ENCODE data around the gene GMCL2.
"Not testable (repeated sequence)": the region's sequence is repeated elsewhere in the genome, so short reads cannot be mapped to it uniquely, and the experiment has no call there.

Gene GMCL2, protein sequence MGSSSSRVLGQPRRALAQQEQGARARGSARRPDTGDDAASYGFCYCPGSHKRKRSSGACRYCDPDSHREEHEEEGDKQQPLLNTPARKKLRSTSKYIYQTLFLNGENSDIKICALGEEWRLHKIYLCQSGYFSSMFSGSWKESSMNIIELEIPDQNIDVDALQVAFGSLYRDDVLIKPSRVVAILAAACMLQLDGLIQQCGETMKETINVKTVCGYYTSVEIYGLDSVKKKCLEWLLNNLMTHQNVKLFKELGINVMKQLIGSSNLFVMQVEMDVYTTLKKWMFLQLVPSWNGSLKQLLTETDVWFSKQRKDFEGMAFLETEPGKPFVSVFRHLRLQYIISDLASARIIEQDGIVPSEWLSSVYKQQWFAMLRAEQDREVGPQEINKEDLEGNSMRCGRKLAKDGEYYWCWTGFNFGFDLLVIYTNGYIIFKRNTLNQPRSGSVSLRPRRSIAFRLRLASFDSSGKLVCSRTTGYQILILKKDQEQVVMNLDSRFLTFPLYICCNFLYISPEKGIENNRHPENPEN

DNA sequence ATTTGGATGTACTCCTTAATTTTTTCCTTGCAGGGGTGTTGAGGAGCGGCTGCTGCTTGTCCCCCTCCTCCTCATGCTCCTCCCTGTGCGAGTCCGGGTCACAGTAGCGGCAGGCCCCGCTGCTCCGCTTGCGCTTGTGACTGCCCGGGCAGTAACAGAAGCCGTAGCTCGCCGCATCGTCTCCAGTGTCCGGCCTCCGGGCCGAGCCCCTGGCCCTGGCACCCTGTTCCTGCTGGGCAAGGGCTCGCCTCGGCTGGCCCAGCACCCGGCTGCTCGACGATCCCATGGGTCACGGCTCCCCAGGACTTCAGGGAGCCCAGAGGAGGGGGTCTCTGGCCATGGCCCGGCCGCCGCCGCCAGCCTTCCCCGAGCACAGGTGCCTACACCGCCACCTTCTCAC lies at the start of gene GMCL2:
GMCL2 (minus strand) TSS at position 358 of the 400 bp plus-strand sequence; CDS start at position 286, 72 bp downstream.
- no peak for DNase-seq (ENCODE audit: low read depth)

DNA sequence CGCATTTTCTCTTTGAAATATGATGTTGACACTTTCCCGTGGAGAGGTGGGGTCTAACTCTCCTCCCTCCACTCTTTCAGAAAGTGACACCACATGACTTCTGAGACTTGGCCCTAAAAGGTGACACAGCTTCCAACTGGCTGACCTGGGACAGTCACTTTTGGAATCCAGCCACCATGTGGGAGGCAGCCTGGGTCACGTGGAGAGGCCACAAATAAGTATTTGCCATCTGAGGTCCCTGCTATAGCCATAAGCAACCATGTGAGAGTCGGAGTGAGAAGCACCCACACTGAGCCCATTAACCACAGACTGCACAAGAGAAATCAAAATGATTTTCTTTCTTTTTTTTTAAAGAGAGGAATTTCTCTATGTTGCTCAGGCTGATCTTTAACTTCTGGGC lies 49.5 kb upstream of the GMCL2 start:
- no peak for DNase-seq (ENCODE audit: low read depth)

DNA sequence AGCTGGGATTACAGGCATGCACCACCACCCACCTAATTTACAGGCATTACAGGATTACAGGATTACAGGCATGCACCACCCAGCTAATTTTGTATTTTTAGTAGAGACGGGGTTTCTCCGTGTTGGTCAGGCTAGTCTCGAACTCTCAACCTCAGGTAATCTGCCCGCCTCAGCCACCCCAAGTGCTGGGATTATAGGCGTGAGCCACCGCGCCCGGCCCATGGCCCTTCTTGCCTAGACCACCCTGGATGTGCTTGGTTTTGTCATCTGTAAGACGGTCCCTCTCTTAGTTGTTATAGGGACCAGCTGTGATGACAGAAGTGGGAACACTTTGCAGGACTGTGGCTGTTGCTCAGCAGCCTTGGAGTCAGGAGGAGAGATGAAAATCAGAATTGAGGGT lies 49.0 kb upstream of the GMCL2 start:
- no peak for DNase-seq (ENCODE audit: low read depth)

DNA sequence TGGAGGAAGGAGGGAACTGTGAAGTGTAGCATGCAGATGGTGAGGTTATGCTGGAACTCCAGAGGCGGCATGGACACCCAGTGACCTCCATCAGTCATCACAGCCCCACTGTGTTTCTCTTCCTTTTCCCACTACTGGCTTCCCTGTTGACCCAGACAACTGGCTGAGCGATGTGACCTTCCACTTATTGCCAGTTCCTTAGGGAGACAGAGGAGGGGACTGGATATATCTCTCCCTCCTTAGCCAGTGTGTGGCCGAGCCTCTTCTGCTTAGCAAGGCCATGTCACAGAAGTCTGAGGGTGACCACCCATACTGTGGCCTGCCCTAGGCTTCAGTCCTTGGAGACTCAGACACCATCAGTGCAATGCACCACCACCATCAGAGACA lies 48.4 kb upstream of the GMCL2 start:
- no peak for DNase-seq (ENCODE audit: low read depth)

DNA sequence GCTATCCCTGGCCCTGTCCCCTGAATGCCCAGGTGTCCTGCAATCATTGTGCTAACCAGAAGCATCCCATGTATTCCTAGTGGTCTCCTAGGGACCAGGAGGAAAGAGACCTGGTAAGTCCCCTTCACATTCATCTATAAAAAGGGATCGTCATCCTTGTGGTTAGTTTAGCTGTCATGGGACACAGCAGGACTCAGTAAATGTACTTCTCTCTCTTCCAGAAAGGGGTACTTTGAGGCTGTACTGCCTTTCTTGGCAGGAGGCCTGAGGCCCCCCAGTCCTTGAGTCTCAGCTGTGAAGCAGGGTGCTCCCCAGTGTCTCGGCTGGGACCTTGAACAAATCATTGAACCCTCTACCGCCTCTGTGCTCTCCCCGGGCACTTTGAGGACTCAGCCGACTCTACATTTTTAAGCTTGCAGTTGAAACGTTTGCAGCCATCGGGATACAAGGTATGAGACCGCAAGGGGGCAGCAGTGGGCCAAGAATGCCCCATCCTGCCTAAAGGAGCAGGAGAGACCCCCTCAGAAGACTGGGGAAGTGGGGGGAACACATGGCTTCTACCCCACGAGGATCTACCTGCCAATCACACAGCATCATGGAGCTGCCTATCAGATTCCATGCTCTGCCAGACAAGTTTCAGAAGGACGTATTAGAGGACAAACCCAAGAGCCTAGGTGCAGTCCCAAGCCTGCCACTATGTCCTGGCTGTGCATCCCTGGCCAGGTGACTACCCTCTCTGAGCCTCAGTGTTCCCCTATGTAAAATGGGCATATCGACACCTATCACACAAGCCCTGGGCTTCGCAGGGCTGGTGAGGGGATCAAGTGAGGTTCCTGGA lies 47.8 kb upstream of the GMCL2 start:
- no peak for DNase-seq (ENCODE audit: low read depth)

DNA sequence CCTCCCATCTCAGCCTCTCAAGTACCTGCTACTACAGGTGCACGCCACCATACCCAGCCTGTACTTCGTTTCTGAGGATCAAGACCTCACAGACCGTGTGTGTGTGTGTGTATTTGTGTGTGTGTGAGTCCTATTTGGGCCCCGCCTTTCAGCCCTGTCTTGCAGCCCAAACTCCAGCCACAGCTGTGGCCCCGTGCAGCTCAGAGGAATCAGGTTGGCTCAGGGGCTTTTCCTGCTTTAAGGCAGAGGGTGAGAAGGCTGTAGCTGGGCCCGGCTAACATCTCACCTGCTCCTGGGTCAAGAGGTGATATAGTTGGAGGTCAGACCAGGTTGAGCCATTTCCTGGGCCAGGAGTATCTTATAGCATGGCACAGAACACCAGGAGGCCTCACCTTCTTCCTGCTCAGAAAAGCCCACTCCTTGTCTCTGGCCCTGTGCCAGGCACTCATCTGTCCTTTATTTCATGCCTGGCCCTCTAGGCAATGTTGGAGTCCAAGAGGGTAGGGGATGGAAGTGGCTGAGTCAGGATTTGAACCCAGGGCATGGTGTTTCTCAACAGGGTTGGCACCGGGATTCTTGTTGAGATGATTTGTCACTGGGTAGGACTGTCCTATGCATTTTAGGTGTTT lies 47.1 kb upstream of the GMCL2 start:
- DNase-seq (ENCODE audit: low read depth) = no peak

DNA sequence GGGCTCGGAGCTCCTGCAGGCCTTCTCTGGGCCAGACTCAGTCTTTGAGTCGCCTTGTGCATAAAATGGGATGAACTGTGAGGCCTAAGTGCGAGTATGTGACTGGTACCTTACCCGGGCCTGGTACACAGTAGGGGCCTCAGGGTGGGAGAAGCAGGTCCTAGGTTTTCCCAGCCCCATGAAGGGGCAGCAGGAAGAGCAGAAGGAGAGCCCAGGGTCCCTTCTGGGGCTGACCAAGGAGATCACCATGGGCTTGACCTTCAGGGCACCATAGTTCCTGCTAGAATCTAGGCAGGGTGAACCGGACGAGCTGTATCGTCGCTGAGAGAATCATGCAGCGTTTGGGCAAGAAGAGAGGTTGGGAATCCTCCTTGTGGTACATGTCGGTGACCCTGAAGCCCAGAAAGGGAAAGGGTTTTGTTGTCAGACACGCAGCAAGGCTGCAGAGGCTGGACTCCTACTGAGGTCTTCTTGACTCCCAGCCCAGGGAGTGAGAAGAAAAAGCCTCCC lies 45.8 kb upstream of the GMCL2 start:
- no peak for DNase-seq (ENCODE audit: low read depth)

DNA sequence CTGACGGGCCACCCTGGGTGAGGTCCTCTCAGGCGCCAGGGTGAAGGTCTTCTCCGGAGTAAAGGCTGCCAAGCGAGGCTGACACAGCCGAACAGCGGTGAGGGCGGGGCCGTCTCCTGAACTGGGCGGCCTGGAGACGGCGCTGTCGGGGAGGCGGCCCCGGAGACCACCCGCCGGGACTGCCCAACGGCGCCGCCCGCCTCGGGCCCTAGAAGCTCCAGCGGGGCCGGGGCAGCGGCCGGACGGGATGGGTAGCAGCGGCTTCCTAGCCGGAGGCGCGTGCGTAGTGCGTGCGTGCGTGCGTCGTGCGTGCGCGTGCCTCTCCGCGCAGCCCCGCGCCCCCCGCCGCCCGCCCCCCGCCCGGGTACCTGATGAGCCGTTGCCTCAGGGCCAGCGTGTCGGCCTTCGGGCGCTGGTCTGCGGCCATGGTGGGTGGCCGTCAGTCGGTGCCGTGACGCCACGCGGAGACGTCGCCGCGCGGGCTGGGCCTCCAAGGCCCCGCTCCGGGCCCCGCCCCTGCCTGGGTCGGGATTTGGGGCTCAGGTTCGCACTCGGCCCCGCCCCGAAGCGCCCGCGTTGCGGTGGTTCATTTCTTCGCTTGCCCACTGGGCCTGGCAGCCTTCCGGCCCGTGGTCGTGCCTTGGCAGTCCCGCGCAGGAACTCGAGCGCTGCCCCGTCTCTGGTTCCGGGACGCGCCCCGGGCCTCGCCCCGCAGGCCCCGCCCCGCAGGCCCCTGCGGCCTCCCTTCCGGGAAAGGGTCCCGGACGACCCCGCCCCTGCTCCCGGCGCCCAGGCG lies 45.2 kb upstream of the GMCL2 start, which contains the start of gene PHYKPL:
PHYKPL (minus strand) TSS at position 679 of the 796 bp plus-strand sequence; CDS start at position 427, 252 bp downstream.
- DNase-seq (ENCODE audit: low read depth) = no peak

DNA sequence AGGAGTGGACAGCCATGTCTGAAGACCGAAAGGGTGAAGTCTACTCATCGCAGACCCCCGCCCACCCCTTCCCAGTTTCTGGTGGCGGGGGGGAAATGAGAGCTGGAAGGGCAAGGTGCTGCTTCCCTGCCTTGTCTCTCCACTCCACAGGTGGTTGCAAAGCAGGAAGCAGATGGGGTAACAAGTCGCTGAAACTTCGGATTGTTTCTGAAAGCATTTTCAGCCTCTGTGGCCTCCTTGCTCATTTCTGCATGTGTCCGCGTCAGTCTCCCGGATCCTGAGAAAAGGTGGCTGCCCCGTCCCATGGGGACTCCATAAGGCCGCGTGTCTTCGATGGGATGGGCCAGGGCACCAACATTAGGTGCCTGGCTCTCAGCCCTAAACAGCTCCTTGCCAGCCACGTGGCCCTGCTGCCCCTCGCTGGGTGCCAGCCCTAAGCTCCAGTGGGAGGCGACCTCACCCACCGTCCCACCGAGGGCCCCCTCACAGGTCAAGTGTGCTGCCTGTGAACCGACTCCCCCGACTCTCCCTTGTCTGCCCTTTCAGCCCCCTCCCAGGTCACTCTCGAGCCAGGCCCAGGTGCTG lies 44.5 kb upstream of the GMCL2 start:
- DNase-seq (ENCODE audit: low read depth) = no peak

DNA sequence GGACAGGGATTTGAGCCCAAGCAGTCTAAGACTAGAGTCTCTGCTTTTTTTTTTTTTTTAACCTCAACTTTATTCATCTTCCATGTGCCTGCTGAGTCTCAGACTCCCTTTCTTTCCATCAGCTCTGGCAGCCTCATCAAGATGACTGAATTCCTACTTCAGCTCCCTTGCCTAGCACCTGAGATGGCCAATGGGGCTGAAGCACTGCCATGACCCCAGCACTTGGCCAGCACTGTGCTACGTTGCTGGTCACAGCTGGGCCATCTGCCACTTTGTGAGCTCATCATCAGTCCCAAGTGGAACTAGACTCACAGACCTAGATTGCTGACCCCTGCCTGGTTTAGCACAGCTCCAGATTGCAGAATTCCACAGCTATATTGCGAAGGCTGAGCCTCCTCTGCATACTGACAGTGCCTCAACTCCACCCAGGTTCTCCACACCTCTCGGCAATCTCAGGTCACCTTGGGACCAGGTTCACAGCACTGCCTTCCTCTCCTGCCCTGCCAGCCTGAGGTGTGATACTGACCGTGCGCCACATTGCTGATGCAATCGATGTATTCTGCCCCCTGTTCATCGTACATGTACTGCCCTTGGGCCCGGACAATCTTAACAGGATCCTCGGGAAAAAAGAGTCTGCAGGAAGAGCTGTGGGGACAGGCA lies 43.8 kb upstream of the GMCL2 start:
- no peak for DNase-seq (ENCODE audit: low read depth)

DNA sequence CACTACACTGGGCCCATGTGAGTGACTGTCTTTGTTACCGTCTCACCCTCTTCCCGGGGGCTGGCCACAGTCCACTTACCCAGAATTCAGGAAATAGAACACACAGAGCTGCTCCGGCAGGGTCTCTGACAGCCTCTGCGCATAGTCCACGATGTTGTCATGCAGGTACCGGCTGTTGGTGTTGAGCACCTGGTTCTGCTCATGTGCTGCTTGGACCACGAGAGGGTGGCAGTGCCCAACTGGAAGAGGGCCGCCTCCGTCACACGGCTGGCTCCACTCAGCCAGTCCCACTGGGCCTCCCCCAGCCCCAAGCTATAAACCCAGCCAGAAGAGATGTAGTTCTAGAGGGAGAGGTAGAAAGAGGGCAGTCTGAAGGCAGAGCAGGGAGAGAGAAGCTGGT lies 42.7 kb upstream of the GMCL2 start:
- DNase-seq (ENCODE audit: low read depth) = no peak

DNA sequence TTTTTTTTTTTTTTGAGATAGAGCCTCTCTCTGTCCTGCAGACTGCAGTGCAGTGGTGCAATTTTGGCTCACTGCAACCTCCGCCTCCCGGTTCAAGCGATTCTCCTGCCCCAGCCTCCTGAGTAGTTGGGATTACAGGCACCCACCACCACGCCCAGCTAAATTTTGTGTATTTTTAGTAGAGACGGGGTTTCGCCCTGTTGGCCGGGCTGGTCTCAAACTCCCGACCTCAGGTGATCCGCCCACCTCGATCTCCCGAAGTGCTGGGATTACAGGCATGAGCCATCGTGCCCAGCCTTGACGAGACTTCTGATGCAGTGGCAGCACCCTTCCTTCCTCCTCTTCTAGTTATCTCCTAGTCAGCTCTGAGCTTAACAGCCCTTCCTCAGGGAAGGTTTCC lies 41.9 kb upstream of the GMCL2 start:
- DNase-seq (ENCODE audit: low read depth) = not testable (repeated sequence)

DNA sequence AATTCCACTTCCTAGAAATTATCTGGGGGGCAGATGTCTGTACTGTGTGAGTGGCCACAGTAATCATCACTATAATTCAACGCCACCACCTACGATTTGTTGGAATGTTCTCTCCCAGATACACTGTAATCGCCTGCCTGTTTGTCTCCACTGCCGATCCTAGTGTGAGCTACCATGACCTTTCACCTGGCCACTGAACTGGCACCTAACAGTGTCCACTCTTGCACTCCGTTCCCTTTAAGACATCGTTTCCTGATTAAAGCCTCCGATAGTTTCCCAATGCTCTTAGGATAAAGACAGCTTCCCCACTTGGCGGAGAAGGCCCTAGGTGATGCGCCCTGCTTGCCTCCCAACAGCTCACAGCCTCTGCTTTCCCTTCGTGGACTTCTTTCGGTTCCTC lies 41.4 kb upstream of the GMCL2 start:
- no peak for DNase-seq (ENCODE audit: low read depth)

DNA sequence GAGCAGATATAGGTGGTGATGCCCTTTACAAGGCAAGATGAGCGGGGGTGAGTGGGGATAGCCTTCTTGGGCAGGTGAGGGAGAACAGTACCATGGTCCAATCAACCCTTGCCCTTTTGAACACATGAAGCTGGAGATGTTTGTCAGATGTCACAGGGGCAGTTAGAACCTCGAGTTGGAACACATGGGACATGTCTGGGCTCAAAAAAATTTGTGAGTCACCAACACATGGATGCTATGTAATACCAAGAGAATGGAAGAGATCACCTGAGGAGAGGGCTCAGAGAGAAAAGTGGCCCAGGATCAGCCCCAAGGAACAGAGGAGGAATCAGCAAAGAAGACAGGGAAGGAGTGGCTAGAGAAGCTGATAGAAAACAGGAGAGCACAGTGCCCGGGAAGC lies 40.8 kb upstream of the GMCL2 start:
- DNase-seq (ENCODE audit: low read depth) = no peak

DNA sequence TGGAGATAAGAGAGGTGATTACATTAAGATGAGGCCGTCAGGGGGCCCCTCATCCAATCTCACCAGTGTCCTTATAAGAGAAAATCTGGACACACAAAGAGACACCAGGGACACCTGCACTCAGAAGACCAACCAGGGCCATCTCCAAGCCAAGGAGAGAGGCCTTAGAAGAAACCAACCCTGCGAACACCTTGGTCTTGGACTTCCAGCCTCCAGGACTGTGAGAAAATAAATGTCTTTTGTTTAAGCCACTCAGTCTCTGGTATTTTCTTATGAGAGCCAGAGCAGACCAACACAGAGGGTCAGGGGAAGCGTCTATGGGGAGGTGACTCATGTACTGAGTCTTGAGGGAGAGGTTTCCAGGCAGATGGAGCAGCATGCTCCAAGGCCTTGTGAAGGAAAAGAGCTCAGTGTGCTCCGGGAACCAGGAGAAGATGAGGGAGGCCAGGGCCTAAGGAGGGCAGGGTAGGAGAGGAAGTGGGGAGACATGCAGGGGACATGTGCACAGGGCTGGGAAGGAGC lies 40.0 kb upstream of the GMCL2 start:
- DNase-seq (ENCODE audit: low read depth) = peak; percentile 67

DNA sequence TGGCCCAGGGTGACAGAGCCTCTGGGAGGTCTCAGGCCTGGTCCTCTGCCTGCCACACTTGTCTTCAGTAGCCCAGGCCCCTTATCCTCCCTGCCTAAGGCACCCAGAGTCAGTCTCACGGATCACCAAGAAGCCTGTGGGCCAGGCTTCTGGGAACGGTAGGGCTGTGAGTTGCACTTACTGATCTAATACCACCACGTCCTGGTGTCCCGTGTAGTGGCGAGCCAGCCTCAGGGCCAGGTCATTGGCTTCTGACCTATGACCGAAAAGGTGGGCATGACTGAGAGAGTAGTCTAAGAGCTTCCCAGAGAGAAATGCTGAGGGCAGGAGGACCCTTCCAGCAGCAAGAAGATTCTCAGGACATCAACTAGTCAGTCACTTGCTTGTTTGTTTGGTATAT lies 38.0 kb upstream of the GMCL2 start:
- no peak for DNase-seq (ENCODE audit: low read depth)

DNA sequence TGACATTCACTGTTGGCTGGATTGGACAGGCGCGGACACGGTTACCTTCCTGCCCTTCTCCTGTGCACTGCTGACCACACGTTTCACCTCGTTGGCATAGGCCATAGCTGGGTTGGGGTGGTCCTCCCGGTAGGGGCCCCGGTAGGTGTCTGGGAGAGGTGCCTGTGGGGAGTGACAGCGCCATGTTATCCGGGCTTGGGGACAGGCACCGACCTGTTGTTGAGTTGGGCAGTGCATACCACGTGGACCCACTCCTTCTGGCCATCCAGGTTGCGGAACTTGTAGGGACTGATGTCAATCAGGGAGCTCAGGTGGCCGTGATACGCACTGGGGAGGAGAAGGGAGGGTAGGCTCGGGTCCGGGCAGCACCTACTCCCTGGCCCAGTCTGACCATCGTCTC lies 37.2 kb upstream of the GMCL2 start:
- no peak for DNase-seq (ENCODE audit: low read depth)

DNA sequence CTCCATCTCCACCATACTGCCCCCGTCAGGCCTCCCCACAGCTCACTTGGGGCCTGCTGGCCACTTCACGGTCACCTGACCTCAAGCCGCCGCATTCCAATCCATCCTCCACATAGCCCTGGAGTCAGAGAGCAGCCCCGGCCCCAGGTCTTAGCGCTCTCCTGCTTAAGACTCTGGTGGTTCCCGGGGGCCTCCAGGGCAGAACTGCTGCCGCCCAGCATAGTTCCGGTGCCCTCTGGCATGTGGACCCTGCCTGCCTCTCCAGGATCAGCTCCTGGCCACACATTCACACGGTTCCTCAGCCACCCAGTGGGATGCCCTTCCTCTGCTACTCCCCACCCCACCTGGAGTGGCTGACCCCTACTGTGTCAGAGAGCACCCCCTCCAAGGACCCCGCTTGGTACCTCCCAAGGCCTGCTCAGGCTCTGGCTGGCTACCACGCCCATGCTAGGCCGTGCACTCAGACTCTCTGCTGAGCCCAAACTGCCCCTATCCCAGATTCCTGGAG lies 36.7 kb upstream of the GMCL2 start:
- DNase-seq (ENCODE audit: low read depth) = no peak

DNA sequence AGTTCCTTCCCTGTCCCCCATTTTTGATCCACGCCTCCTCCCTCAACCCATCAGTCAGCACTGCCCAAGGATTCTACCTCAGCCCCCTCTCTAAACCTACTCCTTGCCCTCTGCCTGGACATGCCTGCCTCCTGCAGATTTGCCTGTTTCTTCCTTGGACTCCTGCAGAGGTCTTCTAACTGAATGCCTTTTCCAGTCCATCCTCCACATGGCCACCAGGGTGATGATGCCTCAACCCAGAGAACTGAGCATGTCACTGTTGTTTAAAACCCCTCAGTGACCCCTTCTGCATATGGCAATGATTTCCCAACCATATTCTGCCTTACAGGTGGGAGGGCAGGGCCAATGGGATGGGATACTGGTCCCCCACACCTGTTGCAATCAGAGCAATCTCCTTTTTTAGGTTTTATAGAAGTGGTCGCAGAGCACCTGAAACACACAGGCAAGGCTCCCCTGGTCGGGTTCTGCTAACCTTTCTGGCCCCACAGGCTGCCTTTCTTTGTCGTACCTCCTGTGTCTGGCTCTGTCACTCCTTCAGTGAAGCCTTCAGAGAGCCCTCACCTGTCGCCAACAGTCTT lies 36.1 kb upstream of the GMCL2 start:
- DNase-seq (ENCODE audit: low read depth) = no peak

DNA sequence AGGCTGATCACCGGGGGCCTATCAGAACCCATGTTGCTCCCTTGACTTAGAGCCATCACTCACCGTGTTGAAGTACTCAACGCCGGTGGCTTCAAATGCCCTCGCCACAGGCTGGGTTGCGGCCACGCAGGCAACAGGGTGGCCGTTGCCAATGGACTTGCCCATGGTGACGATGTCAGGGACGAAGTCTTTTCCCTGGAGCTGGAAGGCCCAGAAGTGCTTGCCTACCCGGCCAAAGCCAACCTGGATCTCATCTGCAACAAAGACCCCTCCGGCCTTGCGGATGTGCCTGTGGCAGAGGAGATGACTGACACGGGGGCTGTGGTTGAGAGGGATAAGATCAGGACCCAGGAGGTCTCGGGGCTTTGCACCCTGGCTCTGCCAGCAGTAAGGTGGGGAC lies 35.1 kb upstream of the GMCL2 start:
- no peak for DNase-seq (ENCODE audit: low read depth)
